GM19023 (cell line): ENCODE measurements around the gene ERBB4.
"Not testable (repeated sequence)": the region's sequence is repeated elsewhere in the genome, so short reads cannot be mapped to it uniquely, and the experiment has no call there.

Source experiments
- ATAC-seq: cut with Tn5 transposase; IDR thresholded peaks from one replicate; pipeline ENCODE4 v1.9.1; 2021; ENCODE audit warnings: mild to moderate bottlenecking, moderate library complexity; ENCODE audit not compliant: unreplicated experiment

ERBB4 gene

GRCh38 chr2:211665299-211665698 is 873.3 kb downstream of the ERBB4 start:
- no peak for ATAC-seq

GRCh38 chr2:211664321-211664720 is 874.3 kb downstream of the ERBB4 start:
- no peak for ATAC-seq

DNA sequence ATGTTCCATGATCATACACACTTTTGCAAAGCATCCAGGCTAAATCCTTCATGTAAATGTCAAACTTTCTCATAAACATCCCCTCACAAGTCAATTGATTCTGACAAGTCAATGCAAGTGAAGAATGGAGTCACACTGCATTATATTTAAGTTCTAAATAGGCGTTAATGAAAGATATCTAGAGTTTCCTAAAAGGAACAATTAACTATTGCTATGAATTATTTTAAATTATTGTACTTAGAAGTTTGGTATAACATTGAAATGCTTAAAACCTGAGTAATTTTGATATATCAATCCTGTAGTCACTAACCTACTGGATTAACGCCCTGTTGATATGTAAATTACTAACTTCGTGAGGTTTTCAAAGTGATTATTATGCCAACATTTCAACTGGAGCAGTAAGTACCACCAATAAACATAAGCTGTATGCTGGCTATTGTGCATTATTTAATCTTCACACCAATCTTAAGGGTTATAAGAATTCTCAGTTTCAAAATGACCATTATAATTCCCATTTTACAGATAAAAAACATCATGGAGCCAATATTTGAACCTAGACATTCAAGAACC is 884.3 kb downstream of the ERBB4 start:
- no peak for ATAC-seq

- no peak for ATAC-seq
Measured at GRCh38 chr2:211652327-211652726, 886.3 kb downstream of the ERBB4 start.

DNA sequence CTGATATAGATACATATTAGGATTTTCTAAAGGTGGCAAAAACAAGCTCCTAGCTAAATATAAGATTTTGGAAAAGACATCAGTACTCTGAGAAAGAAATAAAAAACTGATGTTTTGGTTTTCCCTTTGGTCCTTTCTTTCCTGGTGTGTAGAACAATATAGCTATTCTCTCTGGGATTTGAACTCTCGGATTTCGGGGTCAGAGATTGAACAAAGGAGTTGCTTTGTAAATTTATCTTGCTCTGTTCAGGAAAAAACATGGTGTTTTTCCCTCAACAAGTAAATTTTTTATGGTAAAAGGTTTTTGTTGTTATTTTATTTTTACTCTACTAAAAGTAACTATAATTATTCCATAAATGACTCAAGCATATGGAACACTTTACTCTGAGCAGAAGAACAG is 889.3 kb downstream of the ERBB4 start:
- ATAC-seq: no peak

- no peak for ATAC-seq
Measured at GRCh38 chr2:211631503-211631902, 907.1 kb downstream of the ERBB4 start.

DNA sequence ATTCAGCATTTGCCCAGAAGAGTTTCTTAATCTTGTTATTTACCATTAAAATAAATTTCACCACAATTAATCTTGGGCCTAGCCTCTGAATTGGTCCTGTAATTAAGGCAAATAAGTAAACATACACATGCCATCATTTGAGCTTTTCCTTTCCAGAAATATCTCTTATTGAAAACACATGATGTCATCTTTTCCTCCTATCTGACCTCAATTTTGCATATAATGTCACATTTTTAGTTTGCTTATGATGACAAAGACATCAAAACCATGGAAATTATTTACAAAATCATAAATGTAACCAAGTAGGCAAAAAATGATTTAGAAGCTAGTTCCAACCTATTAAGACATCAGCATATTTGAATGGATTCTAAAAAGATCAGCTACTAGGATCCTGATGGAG is 915.5 kb downstream of the ERBB4 start:
- ATAC-seq: no peak

- ATAC-seq: no peak
Measured at GRCh38 chr2:211620986-211621385, 917.6 kb downstream of the ERBB4 start.

GRCh38 chr2:211617803-211618202 is 920.8 kb downstream of the ERBB4 start:
- ATAC-seq: no peak

GRCh38 chr2:211611621-211612020 is 927.0 kb downstream of the ERBB4 start:
- no peak for ATAC-seq

DNA sequence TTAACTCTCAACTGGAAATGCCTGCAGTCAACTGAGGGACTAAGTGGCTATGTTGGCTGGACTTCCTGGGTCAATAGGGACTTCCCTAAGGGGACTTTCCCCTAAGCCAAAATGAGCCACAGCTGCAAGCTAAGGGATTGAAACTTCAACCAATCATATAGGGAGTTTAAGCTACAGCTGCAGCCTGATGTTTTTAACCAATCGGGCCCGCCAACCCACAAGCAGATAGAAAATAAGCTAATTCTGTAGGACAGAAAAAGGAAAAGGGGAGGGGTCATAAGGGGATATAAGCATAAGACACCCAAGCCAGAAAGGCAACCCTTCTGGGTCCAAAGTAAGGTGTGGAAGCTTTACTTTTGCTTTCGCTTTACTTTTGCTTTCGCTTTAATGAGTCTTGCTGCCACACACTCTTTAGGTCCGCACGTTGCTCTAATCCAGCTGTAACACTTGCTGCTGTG is 927.5 kb downstream of the ERBB4 start:
- ATAC-seq: peak; percentile 53

GRCh38 chr2:211609127-211609526 is 929.5 kb downstream of the ERBB4 start:
- ATAC-seq: no peak

GRCh38 chr2:211599146-211599545 is 939.5 kb downstream of the ERBB4 start:
- no peak for ATAC-seq

- ATAC-seq: no peak
Measured at GRCh38 chr2:211598238-211598637, 940.4 kb downstream of the ERBB4 start.

- ATAC-seq: not testable (repeated sequence)
Measured at GRCh38 chr2:211592006-211592405, 946.6 kb downstream of the ERBB4 start.

DNA sequence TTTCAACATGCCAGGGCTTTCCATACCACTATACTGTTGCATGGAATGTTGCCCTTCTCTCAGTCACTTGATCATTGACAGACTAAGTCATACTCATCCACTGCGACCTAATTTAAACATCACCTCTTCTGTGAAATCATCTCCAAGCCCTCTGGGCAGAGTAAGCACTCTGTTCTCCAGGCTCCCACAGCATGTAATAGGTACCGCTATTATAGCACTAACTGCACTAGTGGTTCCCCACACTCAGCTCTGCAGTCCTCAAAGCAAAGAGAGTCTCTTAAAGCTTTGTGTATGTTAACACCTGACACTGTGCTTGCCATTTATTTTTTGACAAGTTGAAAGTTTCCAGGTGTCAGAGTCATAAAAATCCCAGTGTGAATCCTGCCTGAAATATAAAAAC is 947.2 kb downstream of the ERBB4 start:
- ATAC-seq: no peak

- no peak for ATAC-seq
Measured at GRCh38 chr2:211568439-211568838, 970.2 kb downstream of the ERBB4 start.

DNA sequence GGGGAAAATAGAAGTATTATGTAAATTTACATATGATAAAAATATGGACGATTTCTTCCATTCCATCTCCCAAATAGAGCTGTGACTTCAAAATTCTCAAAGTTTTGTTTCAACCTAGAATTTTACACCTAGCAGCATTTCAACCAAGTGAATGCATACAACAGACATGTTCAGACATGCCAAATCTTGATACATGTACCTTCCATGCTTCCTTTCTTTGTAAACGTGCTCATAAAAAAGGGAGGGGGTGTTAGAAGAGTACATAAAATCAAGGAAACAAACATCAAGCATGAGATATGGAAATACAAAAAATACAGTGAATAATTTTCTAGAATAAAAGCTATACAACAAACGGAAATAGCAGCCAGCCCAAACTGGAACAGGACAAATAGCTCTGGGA is 974.2 kb downstream of the ERBB4 start:
- ATAC-seq: no peak

DNA sequence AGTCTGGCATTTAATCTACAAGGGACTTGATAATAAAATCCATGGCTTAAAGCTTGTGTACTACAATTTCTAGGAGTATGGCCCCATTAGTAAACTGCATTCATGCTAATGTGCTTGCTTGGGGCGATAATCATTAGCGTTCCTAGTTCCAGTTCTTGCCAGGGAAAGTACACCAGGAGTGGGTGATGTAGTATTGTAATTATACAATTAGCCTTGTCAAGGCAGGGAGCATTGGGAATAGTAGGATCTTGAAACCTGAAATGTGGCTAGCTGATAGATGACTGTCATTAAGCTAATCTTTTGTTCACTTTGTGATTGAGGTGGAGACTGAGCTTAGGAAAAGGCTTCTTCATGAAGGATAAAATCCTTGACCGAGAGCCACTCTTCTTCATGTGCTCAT is 993.0 kb downstream of the ERBB4 start:
- no peak for ATAC-seq

DNA sequence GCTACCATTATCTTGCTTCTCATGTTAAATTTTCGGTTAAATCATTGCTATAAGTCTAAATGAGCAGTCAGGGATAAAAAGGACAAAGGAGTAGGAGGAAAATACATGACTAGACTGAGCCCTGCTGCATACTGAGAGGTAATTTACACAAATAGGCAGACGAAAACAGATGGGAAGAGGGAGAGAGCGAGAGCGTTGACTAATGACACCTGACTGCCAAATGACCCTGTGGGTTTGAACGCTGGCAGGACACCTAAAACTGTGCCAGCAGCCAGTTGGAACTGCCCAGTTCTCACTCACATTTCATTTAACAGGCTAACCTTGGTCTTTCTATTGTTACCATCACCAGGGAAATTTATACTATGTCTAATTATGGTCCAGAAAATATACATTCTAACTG is 1004.0 kb downstream of the ERBB4 start:
- no peak for ATAC-seq

DNA sequence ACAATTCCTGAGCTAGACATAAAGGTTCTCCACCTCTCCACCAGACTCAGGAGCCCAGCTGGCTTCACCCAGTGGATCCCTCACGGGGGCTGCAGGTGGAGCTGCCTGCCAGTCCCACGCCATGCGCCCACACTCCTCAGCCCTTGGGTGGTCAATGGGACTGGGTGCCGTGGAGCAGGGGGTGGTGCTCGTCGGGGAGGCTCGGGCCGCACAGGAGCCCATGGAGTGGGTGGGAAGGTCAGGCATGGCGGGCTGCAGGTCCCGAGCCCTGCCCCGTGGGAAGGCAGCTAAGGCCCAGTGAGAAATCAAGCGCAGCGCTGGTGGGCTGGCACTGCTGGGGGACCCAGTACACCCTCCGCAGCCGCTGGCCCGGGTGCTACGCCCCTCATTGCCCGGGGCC is 1014.4 kb downstream of the ERBB4 start:
- ATAC-seq: not testable (repeated sequence)

- no peak for ATAC-seq
Measured at GRCh38 chr2:211516537-211516936, 1022.1 kb downstream of the ERBB4 start.

DNA sequence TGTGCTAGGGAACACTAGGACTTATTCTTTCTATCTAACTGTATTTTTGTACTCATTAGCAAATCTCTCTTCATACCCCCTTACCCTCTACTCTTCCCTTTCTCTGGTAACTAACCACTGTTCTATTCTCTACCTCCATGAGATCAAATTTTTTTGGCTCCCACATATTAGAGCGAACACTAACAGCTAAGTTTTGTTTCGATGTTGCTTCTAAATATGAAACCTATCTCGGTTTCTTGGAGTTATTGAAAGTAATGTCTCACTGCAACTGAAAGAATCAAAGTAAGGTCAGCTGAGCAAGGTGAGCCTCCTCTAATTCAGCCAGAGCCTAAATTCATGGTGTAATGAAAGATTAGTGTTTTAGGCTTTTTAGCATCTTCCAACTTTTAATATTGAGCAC is 1024.6 kb downstream of the ERBB4 start:
- ATAC-seq: no peak
